Ascending aorta (tissue), 2 donors: Measurements from ENCODE around the gene NDUFS8. TPM values are rescaled to one million over a fixed set of nuclear protein-coding genes. Genes with fewer than 3 reads are reported as not detected.
"Not testable (repeated sequence)": the region's sequence is repeated elsewhere in the genome, so short reads cannot be mapped to it uniquely, and the experiment has no call there.

Source experiments
- DNase-seq, 2 donors: peaks; one replicate each; pipeline ENCODE4 v3.0.0-alpha.2; 2019; ENCODE audit warnings: low spot score in 2 of 2
- H3K27ac ChIP-seq, 2 donors: fragments of 200-600 bp; sonication (generic); one replicate each; pipeline ENCODE4 v1.5.1; 2016 to 2017; ENCODE audit warnings: mild to moderate bottlenecking in 1 of 2
- H3K27me3 ChIP-seq: fragments of 200-600 bp; sonication (generic); one replicate; pipeline ENCODE4 v1.5.1; 2017
- H3K36me3 ChIP-seq, 2 donors: fragments of 200-600 bp; sonication (generic); one replicate each; pipeline ENCODE4 v1.5.1; 2016
- H3K4me1 ChIP-seq, 2 donors: fragments of 200-600 bp; sonication (generic); one replicate each; pipeline ENCODE4 v1.5.1; 2016 to 2017; ENCODE audit warnings: mild to moderate bottlenecking in 1 of 2
- H3K4me3 ChIP-seq, 2 donors: fragments of 200-600 bp; sonication (generic); one replicate each; pipeline ENCODE4 v1.5.1; 2016 to 2017; ENCODE audit warnings: mild to moderate bottlenecking in 1 of 2
- H3K9me3 ChIP-seq, 2 donors: fragments of 200-600 bp; sonication (generic); one replicate each; pipeline ENCODE4 v1.5.1; 2016
- CTCF ChIP-seq, 3 experiments: fragments of 200-600 bp in 2 of 3; fragments of 450-650 bp in 1 of 3; sonication (generic) in 2 of 3; IDR thresholded peaks; one replicate each; pipeline ENCODE4 v1.5.1; 2016 to 2019; ENCODE audit warnings: antibody characterized with exemption in 3 of 3, mild to moderate bottlenecking in 1 of 3, moderate library complexity in 1 of 3
- intact Hi-C: fragments of 100-400 bp; cut with DNase I; formaldehyde crosslinking; loops from one replicate; pipeline ENCODE4 v1.15.1; 2023
- total RNA-seq: library from RNA; depleted of rRNA; stranded (reverse); fragments of >200 nt; gene quantifications from one replicate; pipeline ENCODE4 v1.1.0, GENCODE V29; 2016

NDUFS8 gene
- total RNA-seq, 1 donor from 2014 or later, result 316 TPM

- DNase-seq, intact Hi-C loops, H3K4me3 ChIP-seq, H3K27ac ChIP-seq, H3K9me3 ChIP-seq, H3K4me1 ChIP-seq, H3K27me3 ChIP-seq, H3K36me3 ChIP-seq: not testable (repeated sequence)
- TF ChIP-seq CTCF (IDR thresholded peaks at IDR 0.05), result peak; percentile 19 to 41 (median 34)
These were observed 36.7 kb upstream of the NDUFS8 start for GRCh38 chr11:67993821-67994220.

GRCh38 chr11:67994387-67994786 lies 36.1 kb upstream of the NDUFS8 start:
- H3K27ac ChIP-seq, H3K4me3 ChIP-seq, intact Hi-C loops, H3K36me3 ChIP-seq, H3K4me1 ChIP-seq, H3K9me3 ChIP-seq, H3K27me3 ChIP-seq, DNase-seq: not testable (repeated sequence)

- H3K9me3 ChIP-seq, H3K36me3 ChIP-seq, H3K27ac ChIP-seq, H3K4me3 ChIP-seq, DNase-seq, H3K4me1 ChIP-seq, intact Hi-C loops, H3K27me3 ChIP-seq: not testable (repeated sequence)
These were observed 35.4 kb upstream of the NDUFS8 start for GRCh38 chr11:67995129-67995528.

GRCh38 chr11:67995579-67995978 lies 34.9 kb upstream of the NDUFS8 start:
- not testable (repeated sequence) for H3K36me3 ChIP-seq, DNase-seq, H3K27ac ChIP-seq

GRCh38 chr11:67996051-67996450 lies 34.4 kb upstream of the NDUFS8 start:
- no peak overlapping the region for H3K27ac ChIP-seq
- H3K4me1 ChIP-seq, result peaks cover 0 to 5% of the 10 kb centered on the region in 2 donors
- intact Hi-C loops, result no loop called here
- peaks cover 0 to 5% of the 10 kb centered on the region in 2 donors for H3K36me3 ChIP-seq
- DNase-seq, result no peak
- H3K9me3 ChIP-seq, result no peaks in the 10 kb centered on the region
- H3K27me3 ChIP-seq, result no peaks in the 10 kb centered on the region
- no peak overlapping the region for H3K4me3 ChIP-seq
- no peak for TF ChIP-seq CTCF (IDR thresholded peaks at IDR 0.05)

More at GRCh38 chr11:67995579-67995978, 34.9 kb upstream of the NDUFS8 start:
- H3K27me3 ChIP-seq, H3K4me1 ChIP-seq, intact Hi-C loops, H3K9me3 ChIP-seq, H3K4me3 ChIP-seq: not testable (repeated sequence)

GRCh38 chr11:67996622-67997474 lies 33.6 kb upstream of the NDUFS8 start:
- intact Hi-C loops, result no loop called here
- Histone ChIP-seq H3K36me3 (peaks cover 0 to 5% of the 10 kb centered on the region in 2 donors), H3K4me3 (no peak overlapping the region), H3K9me3 (no peaks in the 10 kb centered on the region), H3K27me3 (no peaks in the 10 kb centered on the region), H3K27ac (no peak overlapping the region), H3K4me1 (no peaks in the 10 kb centered on the region)
- no peak for TF ChIP-seq CTCF (IDR thresholded peaks at IDR 0.05)
- no peak for DNase-seq

- no peaks in the 10 kb centered on the region for H3K4me1 ChIP-seq
- H3K4me3 ChIP-seq, result no peak overlapping the region
- H3K36me3 ChIP-seq, result peaks cover 0 to 5% of the 10 kb centered on the region in 2 donors
- TF ChIP-seq CTCF (IDR thresholded peaks at IDR 0.05), result no peak
- DNase-seq, result no peak
- H3K27ac ChIP-seq, result no peak overlapping the region
- no peaks in the 10 kb centered on the region for H3K9me3 ChIP-seq
- intact Hi-C loops, result no loop called here
- H3K27me3 ChIP-seq, result no peaks in the 10 kb centered on the region
These were observed 33.0 kb upstream of the NDUFS8 start for GRCh38 chr11:67997475-67997921.
